ENCODE results near the gene RFC1.
"Not testable (repeated sequence)": the region's sequence is repeated elsewhere in the genome, so short reads cannot be mapped to it uniquely, and the experiment has no call there.

RFC1 gene

GRCh38 chr4:39406763-39407583 is 40.8 kb upstream of the RFC1 start, which contains the start of gene KLB:
KLB (plus strand) TSS chr4:39406930; CDS start chr4:39406950, 20 bp downstream.
- DNase-seq (ENCODE audit: low spot score) = no peak
- ChIA-PET POLR2A (ENCODE audit: low non-redundant PET) (no interaction called here), CTCF (interaction anchor here (0.5 kb wide), 1 partner anchor 233 kb away, joined by 3 read pairs; no protein-coding TSS in a partner anchor)
- TF ChIP-seq CTCF (conservative IDR thresholded peaks at IDR 0.05; ENCODE audit: low read depth) = no peak
- H3K27ac ChIP-seq = no peak within 1 kb of the TSS

- POLR2A ChIA-PET (ENCODE audit: low non-redundant PET); DNase-seq (ENCODE audit: low spot score); H3K27ac ChIP-seq: not testable (repeated sequence)
- CTCF ChIA-PET = interaction anchor here (0.6 kb wide), 1 partner anchor 54 kb away, joined by 4 read pairs; no protein-coding TSS in a partner anchor
These were observed 35.5 kb upstream of the RFC1 start for GRCh38 chr4:39401640-39402039.

- no peak for DNase-seq (ENCODE audit: low spot score)
- H3K27ac ChIP-seq = no peak overlapping the region
- POLR2A ChIA-PET (ENCODE audit: low non-redundant PET) = no interaction called here
- CTCF ChIA-PET = interaction anchor here (0.6 kb wide), 1 partner anchor 388 kb away, joined by 7 read pairs; no protein-coding TSS in a partner anchor
- no peak for TF ChIP-seq CTCF (conservative IDR thresholded peaks at IDR 0.05; ENCODE audit: low read depth)
These were observed 28.5 kb upstream of the RFC1 start for GRCh38 chr4:39394706-39395105.

- ChIA-PET POLR2A (ENCODE audit: low non-redundant PET) (no interaction called here), CTCF (no interaction called here)
- DNase-seq (ENCODE audit: low spot score) = no peak
- no peak overlapping the region for H3K27ac ChIP-seq
- no peak for TF ChIP-seq CTCF (conservative IDR thresholded peaks at IDR 0.05; ENCODE audit: low read depth)
These were observed 24.4 kb upstream of the RFC1 start for GRCh38 chr4:39390603-39391002.

GRCh38 chr4:39384563-39384962 is 18.4 kb upstream of the RFC1 start:
- CTCF ChIA-PET = no interaction called here

GRCh38 chr4:39383690-39384089 is 17.5 kb upstream of the RFC1 start:
- no peak for DNase-seq (ENCODE audit: low spot score)

More at GRCh38 chr4:39384563-39384962, 18.4 kb upstream of the RFC1 start:
- POLR2A ChIA-PET (ENCODE audit: low non-redundant PET) = no interaction called here
- no peak for TF ChIP-seq CTCF (conservative IDR thresholded peaks at IDR 0.05; ENCODE audit: low read depth)
- DNase-seq (ENCODE audit: low spot score) = no peak
- no peak overlapping the region for H3K27ac ChIP-seq

More at GRCh38 chr4:39383690-39384089, 17.5 kb upstream of the RFC1 start:
- POLR2A ChIA-PET (ENCODE audit: low non-redundant PET) = no interaction called here
- TF ChIP-seq CTCF (conservative IDR thresholded peaks at IDR 0.05; ENCODE audit: low read depth) = no peak
- CTCF ChIA-PET = interaction anchor here (0.6 to 0.7 kb wide), 2 partner anchors 109 to 249 kb away, joined by 3 to 5 read pairs; no protein-coding TSS in a partner anchor
- no peak overlapping the region for H3K27ac ChIP-seq

All from RWPE1 (cell line).